ENCODE measurements around the gene CGNL1.

CGNL1 gene

DNA sequence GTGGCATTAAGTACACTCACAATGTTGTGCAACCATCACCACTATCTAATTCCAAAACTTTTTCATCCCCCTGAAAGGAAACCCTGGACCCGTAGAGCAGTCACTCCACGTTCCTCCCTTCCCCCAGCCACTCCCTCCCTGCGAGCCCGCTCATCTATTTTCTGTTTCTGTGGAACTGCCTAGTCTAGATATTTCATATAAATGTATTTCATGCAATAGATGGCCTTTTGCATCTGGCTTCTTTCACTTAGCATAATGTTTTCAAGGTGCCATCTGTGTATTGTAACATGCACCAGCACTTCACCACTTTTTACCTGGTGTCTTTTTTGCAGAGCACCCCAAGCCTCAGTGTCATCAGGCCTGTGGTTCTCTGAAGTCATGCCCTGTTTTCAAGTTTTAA, 10.7 kb downstream of the CGNL1 start:
- DNase-seq (ENCODE audit: low read depth in 2 of 2): no peak

DNA sequence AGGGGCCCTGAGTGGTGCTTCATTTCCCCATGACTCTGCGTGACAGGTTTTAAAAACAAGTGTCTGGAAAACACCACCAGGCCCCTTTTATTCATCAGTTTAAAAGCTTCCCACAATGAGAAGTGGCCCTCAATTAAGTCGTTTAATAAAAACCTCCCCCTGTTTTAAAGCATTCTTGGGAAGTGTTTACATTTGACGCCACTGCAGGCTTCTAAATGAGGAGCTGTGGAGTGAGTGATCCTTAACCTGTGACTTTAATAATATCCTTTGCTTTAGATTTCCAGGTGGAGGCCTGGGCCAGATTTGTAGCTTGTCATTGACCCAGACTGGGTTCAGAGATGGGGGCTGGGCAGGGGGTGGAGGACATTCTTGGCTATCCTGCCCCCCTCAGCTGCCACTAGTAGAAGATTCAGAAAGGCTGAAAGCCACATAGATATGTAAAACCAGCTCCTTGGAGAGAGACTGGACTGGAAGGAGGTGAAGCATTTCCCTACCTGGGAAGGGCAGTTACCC, 11.3 kb downstream of the CGNL1 start:
- DNase-seq (ENCODE audit: low read depth in 2 of 2): no peak

DNA sequence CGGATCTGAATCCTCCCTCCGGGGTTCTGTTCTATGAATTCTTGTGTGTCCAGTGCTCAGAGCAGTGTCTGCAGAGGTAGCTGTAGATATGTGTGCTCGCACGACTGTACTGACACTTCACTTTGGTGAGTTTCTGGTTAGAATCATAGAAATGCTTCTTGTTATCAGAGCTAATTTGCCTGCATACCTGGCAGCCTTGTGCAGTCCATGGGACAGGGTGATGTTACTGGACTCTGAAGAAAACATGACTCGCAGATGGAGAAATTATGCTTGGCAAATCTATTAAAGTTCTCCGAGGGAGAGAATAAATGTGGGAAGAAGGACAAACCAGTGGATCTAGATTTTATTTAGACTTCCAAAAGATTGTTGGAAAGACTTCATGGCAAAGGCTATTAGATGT, 12.2 kb downstream of the CGNL1 start:
- no peak for DNase-seq (ENCODE audit: low read depth in 2 of 2)

DNA sequence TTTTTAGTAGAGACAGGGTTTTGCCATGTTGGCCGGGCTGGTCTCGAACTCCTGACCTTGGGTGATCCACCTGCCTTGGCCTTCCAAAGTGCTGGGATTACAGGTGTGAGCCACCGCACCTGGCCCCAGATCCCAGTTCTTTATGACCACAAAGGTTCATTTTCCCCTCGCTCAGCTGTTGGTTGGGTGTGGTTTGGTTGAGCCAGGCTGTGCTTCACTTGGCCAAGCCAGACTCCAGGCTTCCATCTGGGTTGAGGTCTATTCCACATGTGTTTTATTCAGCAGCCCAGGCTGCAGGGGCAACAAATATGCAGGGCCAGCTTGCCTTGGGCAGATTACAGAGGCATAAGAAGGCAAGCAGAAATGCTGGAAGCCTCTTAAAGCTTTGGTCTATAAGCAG, 13.7 kb downstream of the CGNL1 start:
- no peak for DNase-seq (ENCODE audit: low read depth in 2 of 2)

DNA sequence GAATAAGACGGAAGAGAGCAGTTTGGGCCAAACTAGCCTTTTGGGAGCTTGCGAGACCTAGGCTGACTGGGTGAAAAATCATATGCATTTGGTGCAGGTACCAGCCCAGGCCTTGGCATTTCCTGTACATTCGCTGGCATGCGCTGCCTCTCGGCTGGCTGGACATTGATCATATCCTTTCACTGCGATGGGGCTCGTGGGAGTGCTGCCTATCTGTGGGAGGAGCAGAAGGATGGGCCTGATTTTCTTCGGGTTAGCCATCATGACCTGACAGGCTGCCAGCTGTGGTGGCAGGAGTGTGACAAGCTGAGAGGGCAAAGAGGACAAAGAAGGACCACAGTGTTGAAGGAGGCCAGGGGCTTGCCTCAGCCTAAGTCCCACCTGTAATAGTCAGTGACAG, 14.3 kb downstream of the CGNL1 start:
- DNase-seq (ENCODE audit: low read depth in 2 of 2): no peak

DNA sequence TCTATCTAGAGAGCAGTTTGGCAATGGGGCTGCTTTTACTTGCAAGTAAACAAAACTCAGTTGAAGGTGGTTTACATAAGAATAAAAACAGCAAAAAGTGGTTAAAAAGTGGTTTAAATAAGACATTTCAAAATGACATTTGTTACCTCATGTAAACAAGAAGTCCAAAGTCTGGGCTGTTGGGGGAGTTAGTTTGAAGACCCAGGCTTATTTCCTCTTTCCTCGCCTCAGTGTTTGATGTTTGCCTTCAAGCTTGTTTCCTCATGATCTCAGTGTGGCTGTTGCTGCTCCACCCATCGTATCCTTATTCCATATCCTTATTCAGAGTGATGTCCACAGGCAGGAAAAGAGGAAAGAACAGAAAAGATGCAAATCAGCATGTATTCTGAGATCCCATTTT, 15.2 kb downstream of the CGNL1 start:
- no peak for DNase-seq (ENCODE audit: low read depth in 2 of 2)

DNA sequence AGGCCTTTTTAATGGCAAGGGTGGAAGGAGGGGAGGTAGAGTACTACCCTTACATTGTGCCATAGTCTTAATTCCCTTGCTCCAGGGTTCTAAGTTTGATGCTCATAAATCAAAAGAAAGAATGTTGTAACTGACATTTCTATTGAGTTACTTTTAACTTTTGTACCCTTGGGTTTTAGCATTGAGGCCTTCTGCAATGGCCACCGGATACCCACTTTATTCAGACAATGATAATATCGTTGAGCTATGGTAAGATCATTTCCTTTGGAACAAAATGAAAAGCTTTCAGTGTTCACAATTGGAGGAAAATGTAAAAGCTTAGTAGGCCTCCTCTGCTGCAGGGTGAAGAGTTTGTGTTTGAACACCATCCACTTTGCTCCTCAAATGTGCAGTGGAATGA, 16.8 kb downstream of the CGNL1 start:
- DNase-seq (ENCODE audit: low read depth in 2 of 2): no peak

DNA sequence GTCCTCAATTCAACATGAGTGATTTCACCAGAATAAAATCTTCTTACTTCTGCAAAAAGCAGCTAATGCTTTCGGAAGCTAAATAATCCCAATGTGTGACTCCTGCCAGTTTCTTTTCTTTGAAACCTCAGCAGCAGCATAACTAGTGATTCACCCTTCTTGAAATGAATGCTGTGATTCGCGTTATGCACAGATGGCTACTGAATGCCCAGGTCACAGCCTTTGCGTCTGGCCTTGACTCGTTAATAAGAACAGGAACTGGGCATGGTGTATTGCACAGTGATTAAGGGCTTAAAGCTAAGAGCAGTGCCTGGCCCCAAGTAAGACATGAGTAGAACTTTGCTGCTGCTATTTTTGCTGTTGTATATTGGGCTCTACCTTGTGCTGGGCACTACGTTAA, 19.0 kb downstream of the CGNL1 start:
- DNase-seq (ENCODE audit: low read depth in 2 of 2): no peak

DNA sequence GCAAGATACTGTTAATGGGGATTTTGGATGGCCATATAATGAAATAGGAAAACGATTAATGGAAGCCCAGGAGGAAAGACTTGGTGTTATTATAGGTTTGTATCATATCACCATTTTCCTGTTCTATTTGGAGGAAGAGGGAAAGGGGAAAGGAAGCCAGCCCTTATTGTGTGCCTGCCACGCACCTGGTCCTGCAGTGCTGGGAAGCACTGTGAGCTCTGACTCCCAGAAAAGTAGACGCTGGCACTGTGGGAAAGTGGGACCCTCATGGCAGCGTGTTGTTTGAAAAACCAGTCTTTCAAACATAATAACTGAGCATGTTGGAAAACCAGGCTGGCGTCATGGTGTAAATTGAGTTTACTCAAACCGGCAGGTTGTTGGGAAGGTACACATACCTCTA, 22.0 kb downstream of the CGNL1 start:
- DNase-seq (ENCODE audit: low read depth in 2 of 2): no peak

DNA sequence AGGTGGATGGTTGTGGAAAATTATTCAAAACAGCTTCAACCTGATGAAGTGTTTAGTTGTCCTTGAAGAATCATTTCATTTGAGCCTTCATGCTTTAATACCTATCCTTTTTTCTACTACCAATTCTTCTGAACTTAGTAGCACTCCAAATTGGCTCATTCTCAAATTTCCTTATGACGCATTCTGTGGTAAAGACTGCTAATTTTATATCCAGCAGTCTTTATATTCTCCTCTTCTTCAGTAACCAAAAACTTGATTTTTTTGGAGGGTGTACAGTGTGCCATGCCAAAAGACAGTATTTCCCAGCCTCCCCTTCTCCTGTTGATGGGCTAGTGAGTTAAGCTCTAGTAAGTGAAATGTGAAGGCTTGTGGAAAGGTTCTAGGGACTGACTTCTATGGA, 25.2 kb downstream of the CGNL1 start:
- no peak for DNase-seq (ENCODE audit: low read depth in 2 of 2)

DNA sequence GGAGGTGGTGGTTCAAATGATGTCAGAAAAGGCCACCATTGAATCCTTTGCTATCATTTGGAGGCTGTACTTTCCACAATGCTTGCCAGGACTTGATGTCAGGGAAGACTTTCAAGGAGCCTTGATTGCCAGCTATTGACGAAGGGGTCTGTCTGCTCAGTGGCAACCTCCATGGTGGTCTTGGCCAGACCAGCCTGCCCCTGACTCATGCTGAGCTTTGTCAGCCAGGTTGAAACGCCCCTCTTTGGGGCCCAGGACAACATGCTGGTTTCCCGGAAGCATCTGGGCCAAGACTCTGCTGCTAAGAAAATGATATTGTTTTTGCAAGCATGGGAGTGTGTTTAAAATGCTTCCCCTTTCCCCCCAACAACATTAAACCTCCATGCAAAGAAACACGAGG, 26.7 kb downstream of the CGNL1 start:
- DNase-seq (ENCODE audit: low read depth in 2 of 2): no peak

DNA sequence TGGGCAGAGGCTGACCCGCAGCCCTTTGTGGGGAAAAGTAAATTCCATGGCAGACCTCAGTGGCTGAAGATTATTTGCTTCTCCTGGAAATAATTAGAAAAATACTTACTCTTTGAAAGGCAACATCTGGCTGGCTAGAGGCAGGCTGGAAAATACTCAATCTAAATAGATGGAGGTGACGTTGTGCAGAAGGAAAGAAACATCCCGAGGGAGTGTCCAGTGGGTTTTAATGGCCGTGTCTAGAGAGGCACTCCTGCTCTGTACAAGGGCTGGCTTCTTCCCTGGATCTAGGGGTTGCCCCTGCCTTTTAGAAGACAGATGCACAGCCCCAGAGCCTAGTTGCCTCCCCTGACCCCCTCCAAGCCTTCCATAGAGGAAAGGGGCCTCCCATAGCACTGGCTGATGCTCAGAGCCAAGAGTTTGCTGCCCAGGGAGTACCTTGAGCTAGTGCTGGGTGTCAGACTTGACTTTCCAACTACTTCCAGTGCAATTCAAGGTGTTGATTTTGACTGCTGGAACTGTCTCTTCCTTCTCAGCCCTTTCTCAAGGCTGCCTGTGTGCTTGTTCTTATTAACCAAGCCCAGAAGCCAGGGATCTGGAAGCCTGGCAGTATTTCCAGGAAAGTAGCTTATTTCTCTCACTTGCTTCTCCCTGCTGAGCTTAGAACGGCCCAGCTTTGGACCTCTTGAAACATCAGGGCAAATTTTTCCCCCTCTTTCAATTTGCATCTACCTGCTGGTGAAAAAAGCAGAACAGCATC, 27.4 kb downstream of the CGNL1 start:
- no peak for DNase-seq (ENCODE audit: low read depth in 2 of 2)

DNA sequence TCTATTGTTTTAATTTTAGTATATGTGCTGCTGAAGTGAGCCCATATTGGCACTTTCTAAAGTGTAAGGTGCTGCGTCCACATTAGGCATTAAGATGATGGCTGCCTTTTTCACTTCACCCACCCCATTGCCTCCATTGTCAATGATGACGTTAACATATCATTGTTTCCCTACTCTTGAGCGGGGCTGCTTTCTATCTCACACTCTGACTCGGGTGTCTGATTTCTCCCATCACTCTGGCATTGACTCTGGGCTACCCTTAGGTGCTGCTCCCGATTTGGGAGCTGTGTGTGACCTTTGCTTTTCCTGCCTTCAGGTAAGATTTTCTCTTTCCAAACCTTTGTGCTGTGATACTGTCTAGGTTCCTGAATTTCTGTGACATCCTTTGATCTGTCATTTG, 28.8 kb downstream of the CGNL1 start:
- DNase-seq (ENCODE audit: low read depth in 2 of 2): no peak

DNA sequence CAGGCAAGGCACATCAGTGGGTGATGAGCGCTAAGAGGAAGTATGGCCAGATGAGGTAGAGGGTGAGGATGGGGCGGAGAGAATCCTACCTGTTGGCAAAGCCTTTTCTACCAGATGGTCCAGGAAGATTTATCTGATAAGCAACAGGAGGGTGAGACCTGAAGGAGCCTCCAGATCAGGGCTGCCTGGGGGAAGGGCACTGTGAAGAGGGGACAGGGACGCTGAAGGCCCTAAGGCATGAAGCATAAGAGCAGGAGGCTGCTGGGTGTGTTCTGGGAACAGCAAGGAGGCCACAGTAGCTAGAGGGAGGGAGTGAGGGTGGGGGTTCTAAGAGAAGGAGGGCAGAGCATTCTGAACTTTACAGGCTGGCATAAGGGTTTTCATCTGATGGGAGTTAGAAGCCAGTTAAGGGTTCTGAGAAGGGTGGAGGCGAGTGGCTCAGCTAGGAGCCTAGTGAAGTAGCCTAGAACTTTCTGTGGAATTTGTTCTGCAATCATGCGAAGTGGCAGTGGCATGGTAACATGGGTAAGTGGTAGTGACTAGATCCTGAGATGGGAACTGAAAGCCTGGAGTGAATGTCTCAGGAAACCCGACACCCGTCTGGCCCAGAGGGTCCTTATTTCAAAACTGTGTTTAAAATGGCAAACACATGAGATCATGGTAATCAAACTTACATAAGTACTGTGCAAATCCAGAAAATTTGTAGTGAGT, 29.9 kb downstream of the CGNL1 start:
- no peak for DNase-seq (ENCODE audit: low read depth in 2 of 2)

DNA sequence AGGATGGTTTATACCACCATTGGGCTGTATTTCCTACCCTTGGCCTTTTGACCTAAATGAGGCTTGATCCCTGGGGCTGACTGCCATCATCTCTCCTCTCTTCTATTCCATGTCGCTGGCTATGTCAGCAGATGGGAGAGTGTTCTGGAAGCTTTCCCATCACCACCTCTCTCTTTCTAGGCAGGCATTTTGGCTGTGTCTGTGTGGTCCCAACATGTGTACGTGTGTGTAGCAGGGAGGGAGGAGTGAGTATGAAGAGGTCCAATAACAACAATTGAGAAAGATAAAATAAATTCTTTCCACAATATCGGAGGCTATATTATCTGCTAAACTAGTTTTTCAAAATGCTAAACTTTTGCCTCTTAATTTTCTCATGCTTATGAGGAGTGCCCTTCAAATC, 34.1 kb downstream of the CGNL1 start:
- DNase-seq (ENCODE audit: low read depth in 2 of 2): no peak

DNA sequence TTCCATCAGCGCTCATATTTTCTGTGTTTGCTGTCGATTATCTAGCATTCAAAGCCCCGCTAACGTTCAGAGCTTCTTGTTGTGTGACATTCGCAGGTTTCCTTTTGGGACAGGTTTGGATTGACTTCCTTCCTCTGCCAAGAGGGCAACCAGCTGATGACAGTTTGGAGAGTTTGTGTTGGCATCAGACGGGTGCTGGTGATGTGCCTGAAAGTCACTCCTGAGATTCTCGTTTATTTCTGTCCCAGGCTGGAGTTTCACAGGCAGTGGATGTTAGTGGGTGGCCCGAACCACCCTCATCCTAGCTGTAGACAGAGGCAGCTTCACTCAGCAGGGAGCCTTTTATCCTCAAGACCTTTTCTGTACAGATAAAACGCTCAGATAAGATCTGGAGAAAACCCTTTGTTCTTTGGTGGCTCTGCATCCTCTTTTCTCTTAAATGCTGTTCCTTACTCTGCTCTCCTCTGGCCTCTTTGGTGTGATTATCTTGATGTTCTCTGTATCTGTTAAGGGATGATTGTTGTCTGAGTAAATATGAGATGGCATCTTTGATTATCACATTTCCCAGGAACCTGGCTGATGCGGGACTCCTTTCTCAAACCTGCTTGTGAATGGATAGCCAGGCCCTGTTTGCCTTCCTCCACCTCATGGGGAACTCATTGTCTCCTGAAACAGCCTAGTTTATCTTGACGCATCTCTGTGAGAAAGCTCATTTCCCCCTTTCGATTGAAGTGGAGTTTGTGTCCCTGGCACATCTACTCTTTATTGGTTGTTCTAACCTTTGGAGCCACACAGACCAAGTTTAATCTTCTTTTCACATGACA, 35.9 kb downstream of the CGNL1 start:
- no peak for DNase-seq (ENCODE audit: low read depth in 2 of 2)

DNA sequence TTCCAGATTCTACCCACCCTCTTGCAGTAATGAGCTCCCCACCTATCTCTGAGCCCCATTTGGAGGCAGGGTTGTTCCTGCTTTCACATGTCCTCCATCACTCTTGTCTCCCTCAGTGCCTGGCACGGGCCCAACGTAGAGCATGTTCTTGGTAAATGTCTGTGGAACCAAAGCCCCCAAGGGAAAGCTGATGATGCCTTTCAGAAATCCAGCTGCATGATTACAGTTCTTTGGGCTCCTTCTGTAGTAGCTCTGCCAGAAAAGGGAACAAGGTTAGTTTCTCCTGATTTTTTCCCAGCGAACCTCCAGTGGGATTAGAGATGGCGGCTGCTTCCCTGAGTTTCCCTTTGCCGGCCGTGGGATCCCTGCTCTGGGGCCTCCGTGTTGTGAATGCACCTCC, 39.3 kb downstream of the CGNL1 start:
- no peak for DNase-seq (ENCODE audit: low read depth in 2 of 2)

DNA sequence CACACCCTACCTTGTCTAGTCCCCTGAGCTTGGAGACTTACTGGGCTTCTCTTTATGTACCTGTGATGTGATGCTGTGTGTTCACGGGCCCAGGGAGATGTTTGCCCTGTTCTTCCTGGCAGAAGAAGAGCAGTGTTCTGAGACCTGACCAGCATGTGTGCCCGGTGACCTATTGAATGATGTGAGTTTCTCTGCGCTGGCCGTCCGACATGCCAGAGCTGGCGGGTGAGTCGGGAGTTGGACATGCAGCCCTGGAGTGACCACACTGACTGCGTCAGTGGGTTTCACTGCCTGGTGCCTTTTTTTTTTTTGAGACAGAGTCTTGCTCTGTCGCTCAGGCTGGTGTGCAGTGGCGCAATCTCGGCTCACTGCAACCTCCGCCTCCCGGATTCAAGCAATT, 42.3 kb downstream of the CGNL1 start:
- no peak for DNase-seq (ENCODE audit: low read depth in 2 of 2)

DNA sequence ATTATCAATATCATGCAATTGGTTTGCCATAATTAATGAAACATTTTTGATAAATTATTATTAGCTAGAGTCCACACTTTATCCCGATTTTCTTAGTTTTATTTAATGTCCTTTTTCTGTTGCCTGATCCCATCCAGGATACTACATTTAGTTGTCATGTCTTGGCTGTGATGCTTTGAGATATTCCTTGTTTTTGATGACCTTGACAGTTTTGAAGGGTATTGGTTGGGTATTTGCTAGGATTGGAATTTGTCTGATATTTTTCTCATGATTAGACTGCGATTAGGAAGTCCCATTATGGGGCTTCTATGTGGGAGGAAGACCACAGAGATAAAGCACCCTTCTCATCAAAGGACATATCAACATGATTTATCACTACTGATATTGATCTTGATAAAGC, 43.0 kb downstream of the CGNL1 start:
- DNase-seq (ENCODE audit: low read depth in 2 of 2): no peak

DNA sequence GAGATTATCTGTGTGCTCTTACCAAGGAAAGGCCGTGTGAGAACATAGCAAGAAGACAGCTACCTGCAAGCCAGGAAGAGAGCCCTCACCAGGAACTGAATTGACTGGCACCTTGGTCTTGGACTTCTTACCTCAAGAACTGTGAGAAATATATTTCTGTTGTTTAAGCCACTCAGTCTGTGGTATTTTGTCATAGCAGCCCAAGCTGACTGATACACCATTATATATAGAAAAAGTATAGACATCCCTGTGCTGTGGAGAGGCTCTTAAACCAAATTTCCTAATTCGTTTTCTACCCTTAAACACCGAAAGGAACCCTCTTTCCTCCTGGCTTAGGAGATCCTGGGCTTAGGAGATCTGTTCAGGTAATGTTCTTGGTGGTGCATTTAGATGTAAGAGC, 44.8 kb downstream of the CGNL1 start:
- DNase-seq (ENCODE audit: low read depth in 2 of 2): no peak

DNA sequence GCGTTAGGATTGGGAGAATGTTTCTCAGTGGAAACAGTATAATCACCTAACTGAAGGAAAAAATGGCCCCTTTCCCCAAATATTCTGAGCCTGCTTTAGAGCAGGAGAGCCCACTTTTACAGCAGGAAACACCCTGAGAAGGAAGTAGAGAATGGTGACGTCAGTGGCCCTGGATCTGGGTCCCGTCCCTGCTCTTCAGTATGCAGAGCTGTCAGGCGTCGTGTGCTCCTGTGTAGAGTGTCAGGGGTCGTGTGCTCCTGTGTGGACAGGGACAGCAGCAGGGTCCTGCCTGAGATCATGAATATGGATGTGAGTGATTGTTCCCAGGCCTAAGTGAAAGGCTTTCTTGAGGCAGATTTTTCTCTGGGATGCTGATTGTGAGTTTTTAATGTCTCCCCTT, 45.2 kb downstream of the CGNL1 start:
- DNase-seq (ENCODE audit: low read depth in 2 of 2): no peak

DNA sequence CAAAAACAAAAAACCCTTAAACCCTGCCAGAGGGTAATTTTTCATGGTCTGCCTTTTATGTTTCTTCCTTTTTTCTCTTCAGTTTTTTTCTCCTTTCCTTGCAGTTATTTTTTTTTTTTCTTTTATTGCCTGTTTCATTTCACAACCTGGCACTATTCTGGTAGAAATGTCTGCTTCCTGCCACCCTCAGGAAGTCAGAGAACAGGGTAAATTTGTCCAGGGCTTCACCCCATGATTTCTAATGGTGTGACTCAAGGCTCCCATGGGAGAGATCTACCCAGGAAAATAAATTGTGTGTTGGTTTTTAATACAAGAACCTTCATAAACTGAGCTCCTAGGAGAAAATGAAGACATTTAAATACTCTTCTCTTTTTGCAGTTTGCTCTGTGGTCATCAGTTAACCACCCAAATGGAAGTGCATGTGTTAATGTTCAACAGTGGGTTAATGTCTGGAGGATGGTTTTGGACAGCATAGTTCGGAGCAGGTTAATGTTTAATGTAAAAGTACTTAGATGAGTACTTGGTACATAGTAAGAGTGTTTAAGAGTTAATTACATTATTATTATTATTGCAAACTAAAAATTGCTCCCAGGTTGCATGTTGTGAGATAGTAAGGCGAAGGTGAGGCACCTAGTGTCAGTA, 45.9 kb downstream of the CGNL1 start:
- DNase-seq (ENCODE audit: low read depth in 2 of 2): no peak

All from stimulated activated CD8-positive, alpha-beta memory T cell treated with anti-CD3 and anti-CD28 coated beads, Interleukin-2, amount 100 ng/mL, for 1 hour (primary cell).